Thoracic aorta (tissue), 2 donors: Measurements from ENCODE around the gene FASLG. TPM values are rescaled to one million over a fixed set of nuclear protein-coding genes. Genes with fewer than 3 reads are reported as not detected.

ENCODE experiments used
- ATAC-seq: fragments of 150-250 bp; one replicate; pipeline ENCODE4 v1.8.0; 2017; ENCODE audit warnings: low read depth; ENCODE audit not compliant: insufficient number of reproducible peaks, low FRiP score
- DNase-seq: peaks from one replicate; pipeline ENCODE4 v3.0.0-alpha.2; 2020; ENCODE audit warnings: low spot score
- H3K27ac ChIP-seq, 2 donors: fragments of 200-600 bp; sonication (generic); 1 replicate in 1 of 2; 2 replicates in 1 of 2; pipeline ENCODE4 v1.5.1; 2016; ENCODE audit warnings: mild to moderate bottlenecking in 2 of 2, moderate library complexity in 2 of 2
- H3K27me3 ChIP-seq: fragments of 200-600 bp; sonication (generic); replicated peaks from 2 replicates; pipeline ENCODE4 v1.6.0; 2016; ENCODE audit warnings: mild to moderate bottlenecking; ENCODE audit not compliant: insufficient read depth
- H3K36me3 ChIP-seq: fragments of 200-600 bp; sonication (generic); one replicate; pipeline ENCODE4 v1.5.1; 2016
- H3K4me1 ChIP-seq, 2 donors: fragments of 200-600 bp; sonication (generic); 1 replicate in 1 of 2; 2 replicates in 1 of 2; pipeline versions ENCODE4 v1.5.1 to v1.6.0; 2016; ENCODE audit warnings: low read depth in 2 of 2, mild to moderate bottlenecking in 1 of 2; ENCODE audit not compliant: control insufficient read depth in 1 of 2
- H3K4me3 ChIP-seq: fragments of 200-600 bp; sonication (generic); 2 replicates; pipeline ENCODE4 v1.5.1; 2016; ENCODE audit warnings: mild to moderate bottlenecking
- H3K9me3 ChIP-seq: fragments of 200-600 bp; sonication (generic); 2 replicates; pipeline ENCODE4 v1.5.1; 2016
- total RNA-seq, 2 donors: library from RNA; depleted of rRNA; stranded (reverse); fragments of >200 nt; gene quantifications; one replicate each; pipeline versions ENCODE4 v1.1.0 to v1.2.3, GENCODE V29; 2016
- TF ChIP-seq, protein P1 (sequence below): fragments of 200-600 bp; sonication (generic); IDR thresholded peaks from one replicate; pipeline ENCODE4 v1.5.1; 2019; ENCODE audit warnings: antibody characterized with exemption

The FASLG gene
- total RNA-seq = not detected

- H3K9me3 ChIP-seq = no peaks in the 10 kb centered on the region
- TF ChIP-seq, protein P1, sequence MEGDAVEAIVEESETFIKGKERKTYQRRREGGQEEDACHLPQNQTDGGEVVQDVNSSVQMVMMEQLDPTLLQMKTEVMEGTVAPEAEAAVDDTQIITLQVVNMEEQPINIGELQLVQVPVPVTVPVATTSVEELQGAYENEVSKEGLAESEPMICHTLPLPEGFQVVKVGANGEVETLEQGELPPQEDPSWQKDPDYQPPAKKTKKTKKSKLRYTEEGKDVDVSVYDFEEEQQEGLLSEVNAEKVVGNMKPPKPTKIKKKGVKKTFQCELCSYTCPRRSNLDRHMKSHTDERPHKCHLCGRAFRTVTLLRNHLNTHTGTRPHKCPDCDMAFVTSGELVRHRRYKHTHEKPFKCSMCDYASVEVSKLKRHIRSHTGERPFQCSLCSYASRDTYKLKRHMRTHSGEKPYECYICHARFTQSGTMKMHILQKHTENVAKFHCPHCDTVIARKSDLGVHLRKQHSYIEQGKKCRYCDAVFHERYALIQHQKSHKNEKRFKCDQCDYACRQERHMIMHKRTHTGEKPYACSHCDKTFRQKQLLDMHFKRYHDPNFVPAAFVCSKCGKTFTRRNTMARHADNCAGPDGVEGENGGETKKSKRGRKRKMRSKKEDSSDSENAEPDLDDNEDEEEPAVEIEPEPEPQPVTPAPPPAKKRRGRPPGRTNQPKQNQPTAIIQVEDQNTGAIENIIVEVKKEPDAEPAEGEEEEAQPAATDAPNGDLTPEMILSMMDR = no peak
- H3K4me1 ChIP-seq = no peaks in the 10 kb centered on the region
- DNase-seq = no peak
- H3K36me3 ChIP-seq = no peaks in the 10 kb centered on the region
- ATAC-seq = no peak
- H3K4me3 ChIP-seq = peak within 1 kb of the TSS; percentile 38
- H3K27me3 ChIP-seq = no peaks in the 10 kb centered on the region
- no peak within 1 kb of the TSS for H3K27ac ChIP-seq
Observed at GRCh38 chr1:172658871-172659453, at the start of gene FASLG. Gene FASLG (plus strand): TSS chr1:172659103. CDS start chr1:172659202, 99 bp downstream.

GRCh38 chr1:172609528-172609927, 49.4 kb upstream of the FASLG start:
- ATAC-seq (no peak), DNase-seq (no peak)
- no peaks in the 10 kb centered on the region for H3K27me3 ChIP-seq
- H3K9me3 ChIP-seq = no peaks in the 10 kb centered on the region
- peaks cover 4% of the 10 kb centered on the region for H3K36me3 ChIP-seq
- no peak overlapping the region for H3K4me3 ChIP-seq
- TF ChIP-seq, protein P1 = no peak
- no peaks in the 10 kb centered on the region for H3K4me1 ChIP-seq
- no peak overlapping the region for H3K27ac ChIP-seq

- H3K27me3 ChIP-seq = no peaks in the 10 kb centered on the region
- DNase-seq = no peak
- H3K27ac ChIP-seq = no peak overlapping the region
- ATAC-seq = no peak
- H3K9me3 ChIP-seq = no peaks in the 10 kb centered on the region
- H3K4me3 ChIP-seq = no peak overlapping the region
- peaks cover 4% of the 10 kb centered on the region for H3K36me3 ChIP-seq
- TF ChIP-seq, protein P1 = no peak
- H3K4me1 ChIP-seq = no peaks in the 10 kb centered on the region
Observed at GRCh38 chr1:172612478-172612877, 46.4 kb upstream of the FASLG start.

DNA sequence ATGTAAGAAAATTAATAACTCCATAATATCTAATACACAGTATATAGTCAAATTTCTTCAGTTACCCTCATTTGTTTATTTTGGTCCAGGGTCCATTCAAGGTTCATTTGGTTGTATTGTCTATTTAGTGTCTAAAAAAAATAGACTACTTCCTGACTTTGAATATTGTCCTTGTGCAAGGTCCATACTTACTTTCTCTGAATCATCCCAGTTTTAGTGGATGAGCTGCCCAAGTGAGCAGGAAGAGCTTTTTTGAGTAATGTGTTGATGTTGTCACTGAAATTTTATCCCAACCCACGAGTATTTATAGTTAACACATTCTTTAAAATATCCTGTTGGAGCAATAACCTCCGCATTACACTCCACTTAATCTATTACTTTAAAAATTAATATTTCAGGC, 45.6 kb upstream of the FASLG start:
- DNase-seq (no peak), ATAC-seq (no peak)
- no peak overlapping the region for H3K4me3 ChIP-seq
- TF ChIP-seq, protein P1 = no peak
- no peak overlapping the region for H3K27ac ChIP-seq
- H3K4me1 ChIP-seq = no peaks in the 10 kb centered on the region
- no peaks in the 10 kb centered on the region for H3K27me3 ChIP-seq
- H3K36me3 ChIP-seq = peaks cover 4% of the 10 kb centered on the region
- H3K9me3 ChIP-seq = no peaks in the 10 kb centered on the region

- DNase-seq (no peak), ATAC-seq (no peak)
- Histone ChIP-seq H3K4me1 (no peaks in the 10 kb centered on the region), H3K9me3 (peaks cover 11% of the 10 kb centered on the region), H3K4me3 (no peak overlapping the region), H3K36me3 (no peaks in the 10 kb centered on the region), H3K27me3 (no peaks in the 10 kb centered on the region), H3K27ac (no peak overlapping the region)
- TF ChIP-seq, protein P1 = no peak
Observed at GRCh38 chr1:172616195-172616594, 42.7 kb upstream of the FASLG start.
